Endothelial cell (in vitro differentiated cells): Measurements from ENCODE around the gene EPHB1. TPM values are rescaled to one million over a fixed set of nuclear protein-coding genes. Genes with fewer than 3 reads are reported as not detected.

Experiments used
- DNase-seq: peaks from one replicate; pipeline ENCODE4 v3.0.0; 2021; ENCODE audit warnings: low spot score
- H3K27ac Mint-ChIP-seq: one replicate; pipeline ENCODE4 v1.8.0; 2021; ENCODE audit warnings: mixed read lengths, inconsistent platforms; ENCODE audit not compliant: unreplicated experiment
- H3K27me3 Mint-ChIP-seq: one replicate; pipeline ENCODE4 v1.8.0; 2021; ENCODE audit warnings: mild to moderate bottlenecking, moderate library complexity, mixed read lengths, inconsistent platforms; ENCODE audit not compliant: unreplicated experiment
- H3K36me3 Mint-ChIP-seq: one replicate; pipeline ENCODE4 v1.8.0; 2021; ENCODE audit warnings: mild to moderate bottlenecking, low read depth, mixed read lengths, inconsistent platforms; ENCODE audit not compliant: unreplicated experiment
- H3K4me1 Mint-ChIP-seq: one replicate; pipeline ENCODE4 v1.8.0; 2021; ENCODE audit warnings: mild to moderate bottlenecking, mixed read lengths, inconsistent platforms; ENCODE audit not compliant: unreplicated experiment
- H3K4me3 Mint-ChIP-seq: one replicate; pipeline ENCODE4 v1.8.0; 2021; ENCODE audit warnings: mild to moderate bottlenecking, mixed read lengths, inconsistent platforms; ENCODE audit not compliant: unreplicated experiment
- H3K9me3 Mint-ChIP-seq: one replicate; pipeline ENCODE4 v1.8.0; 2021; ENCODE audit warnings: mixed read lengths, inconsistent platforms; ENCODE audit not compliant: unreplicated experiment
- total RNA-seq: library from RNA; stranded (reverse); fragmentation: NEBNext Ultra II Directional; extraction: Animal tissue kit (Norgen Biotek cat#: 25700); gene quantifications from one replicate; pipeline ENCODE4 v1.2.1, GENCODE V29; 2021; ENCODE audit not compliant: unreplicated experiment
- TF ChIP-seq, protein P1 (sequence below): fragments of 200-600 bp; sonication (generic); IDR thresholded peaks from one replicate; pipeline ENCODE4 v1.5.0; 2021; ENCODE audit warnings: antibody characterized with exemption; ENCODE audit not compliant: unreplicated experiment

The EPHB1 gene
- total RNA-seq, 1 donor from 2014 or later: 5.7 TPM

DNA sequence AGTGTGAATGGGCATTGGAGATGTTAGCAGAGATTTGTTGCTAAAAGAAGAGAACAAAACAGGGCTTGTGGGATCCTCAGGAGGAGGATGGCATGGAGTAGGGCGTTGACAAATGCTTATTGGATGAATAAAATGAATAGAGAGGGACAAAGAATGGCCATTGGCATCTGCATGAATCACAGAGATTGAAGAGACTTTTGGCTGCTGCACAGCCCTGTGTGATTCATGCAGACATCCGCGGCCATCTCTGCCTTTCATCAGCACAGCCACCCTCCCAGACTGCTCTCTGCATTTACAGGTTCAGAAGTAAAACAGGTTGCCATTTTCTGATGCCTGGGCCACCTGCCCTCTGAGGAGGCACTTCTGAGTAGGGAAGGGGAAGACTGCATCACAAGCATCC lies 397.9 kb downstream of the EPHB1 start:
- DNase-seq: no peak
- TF ChIP-seq, protein P1, sequence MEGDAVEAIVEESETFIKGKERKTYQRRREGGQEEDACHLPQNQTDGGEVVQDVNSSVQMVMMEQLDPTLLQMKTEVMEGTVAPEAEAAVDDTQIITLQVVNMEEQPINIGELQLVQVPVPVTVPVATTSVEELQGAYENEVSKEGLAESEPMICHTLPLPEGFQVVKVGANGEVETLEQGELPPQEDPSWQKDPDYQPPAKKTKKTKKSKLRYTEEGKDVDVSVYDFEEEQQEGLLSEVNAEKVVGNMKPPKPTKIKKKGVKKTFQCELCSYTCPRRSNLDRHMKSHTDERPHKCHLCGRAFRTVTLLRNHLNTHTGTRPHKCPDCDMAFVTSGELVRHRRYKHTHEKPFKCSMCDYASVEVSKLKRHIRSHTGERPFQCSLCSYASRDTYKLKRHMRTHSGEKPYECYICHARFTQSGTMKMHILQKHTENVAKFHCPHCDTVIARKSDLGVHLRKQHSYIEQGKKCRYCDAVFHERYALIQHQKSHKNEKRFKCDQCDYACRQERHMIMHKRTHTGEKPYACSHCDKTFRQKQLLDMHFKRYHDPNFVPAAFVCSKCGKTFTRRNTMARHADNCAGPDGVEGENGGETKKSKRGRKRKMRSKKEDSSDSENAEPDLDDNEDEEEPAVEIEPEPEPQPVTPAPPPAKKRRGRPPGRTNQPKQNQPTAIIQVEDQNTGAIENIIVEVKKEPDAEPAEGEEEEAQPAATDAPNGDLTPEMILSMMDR: no peak
- Mint-ChIP-seq H3K27ac (no peak overlapping the region), H3K9me3 (no peaks in the 10 kb centered on the region), H3K27me3 (peaks cover 6% of the 10 kb centered on the region), H3K36me3 (no peaks in the 10 kb centered on the region), H3K4me1 (peaks cover 10% of the 10 kb centered on the region), H3K4me3 (no peak overlapping the region)

DNA sequence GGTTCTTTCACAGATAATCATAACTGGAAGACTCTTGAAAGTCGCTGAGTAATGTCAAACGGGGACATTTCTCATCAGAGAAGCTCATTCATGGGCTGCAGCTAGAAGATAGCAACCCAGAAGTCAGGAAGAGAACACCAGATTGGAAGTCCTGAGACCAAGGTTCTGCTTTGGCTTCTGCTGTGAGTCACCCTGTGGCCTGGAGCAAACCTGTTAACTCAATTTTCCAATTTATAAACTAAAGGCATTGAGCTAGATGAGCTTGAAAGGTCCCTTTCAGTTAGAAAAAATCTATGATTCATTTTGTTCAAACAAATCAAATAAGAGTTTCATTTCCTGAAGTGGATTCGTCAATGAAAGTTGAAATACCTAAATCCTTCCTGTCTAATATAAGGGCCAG lies 402.2 kb downstream of the EPHB1 start:
- Mint-ChIP-seq H3K4me1 (no peaks in the 10 kb centered on the region), H3K9me3 (no peaks in the 10 kb centered on the region)

DNA sequence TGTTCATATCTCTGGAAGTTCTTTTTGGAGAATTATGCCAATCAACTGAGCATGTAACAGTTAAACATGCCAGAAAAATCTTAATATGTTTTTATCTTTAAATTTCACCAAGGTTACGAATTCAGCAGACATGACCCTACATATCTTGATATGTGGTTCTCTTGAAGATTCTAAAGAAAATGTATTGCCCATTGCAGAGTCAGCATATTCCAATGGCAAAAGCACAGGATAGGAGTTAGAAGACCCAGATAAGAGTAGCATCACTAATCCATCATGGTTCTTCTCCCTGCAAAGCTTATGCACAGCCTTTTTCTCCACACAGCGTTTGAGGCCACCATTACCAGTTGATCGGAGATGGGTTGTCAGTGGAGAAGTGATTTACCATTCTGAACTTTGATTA lies 402.8 kb downstream of the EPHB1 start:
- no peak for DNase-seq
- H3K36me3 Mint-ChIP-seq: peaks cover 4% of the 10 kb centered on the region
- peaks cover under 1% of the 10 kb centered on the region for H3K27me3 Mint-ChIP-seq
- H3K4me3 Mint-ChIP-seq: no peak overlapping the region
- no peaks in the 10 kb centered on the region for H3K4me1 Mint-ChIP-seq
- no peaks in the 10 kb centered on the region for H3K9me3 Mint-ChIP-seq
- no peak overlapping the region for H3K27ac Mint-ChIP-seq
- TF ChIP-seq, protein P1: no peak

More for the DNA sequence above, 402.2 kb downstream of the EPHB1 start:
- Mint-ChIP-seq H3K27me3 (peaks cover 6% of the 10 kb centered on the region), H3K4me3 (no peak overlapping the region), H3K27ac (no peak overlapping the region), H3K36me3 (peaks cover 4% of the 10 kb centered on the region)
- TF ChIP-seq, protein P1: no peak
- DNase-seq: no peak

DNA sequence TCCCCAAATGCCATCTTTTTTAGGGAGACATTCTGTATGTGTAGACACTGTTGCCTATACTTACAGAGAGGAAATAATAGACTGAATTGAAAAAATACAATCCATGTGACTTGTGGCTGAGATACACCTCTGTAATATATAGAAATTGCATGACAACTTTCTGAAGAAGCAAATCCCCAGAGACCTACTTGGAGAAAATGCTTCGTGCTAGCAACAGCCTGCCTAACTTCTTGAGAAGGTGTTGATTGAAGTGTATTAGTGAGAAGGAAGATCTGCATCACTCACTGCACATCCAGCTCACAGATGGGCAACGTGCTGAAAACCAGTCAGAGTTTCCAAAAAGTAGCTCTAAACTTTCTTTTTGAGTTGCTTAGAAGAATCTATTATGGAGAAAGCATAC lies 404.1 kb downstream of the EPHB1 start:
- H3K36me3 Mint-ChIP-seq: peaks cover 4% of the 10 kb centered on the region
- H3K27me3 Mint-ChIP-seq: no peaks in the 10 kb centered on the region
- DNase-seq: no peak
- H3K27ac Mint-ChIP-seq: no peak overlapping the region
- TF ChIP-seq, protein P1: no peak
- H3K4me3 Mint-ChIP-seq: no peak overlapping the region
- H3K4me1 Mint-ChIP-seq: no peaks in the 10 kb centered on the region
- H3K9me3 Mint-ChIP-seq: no peaks in the 10 kb centered on the region

DNA sequence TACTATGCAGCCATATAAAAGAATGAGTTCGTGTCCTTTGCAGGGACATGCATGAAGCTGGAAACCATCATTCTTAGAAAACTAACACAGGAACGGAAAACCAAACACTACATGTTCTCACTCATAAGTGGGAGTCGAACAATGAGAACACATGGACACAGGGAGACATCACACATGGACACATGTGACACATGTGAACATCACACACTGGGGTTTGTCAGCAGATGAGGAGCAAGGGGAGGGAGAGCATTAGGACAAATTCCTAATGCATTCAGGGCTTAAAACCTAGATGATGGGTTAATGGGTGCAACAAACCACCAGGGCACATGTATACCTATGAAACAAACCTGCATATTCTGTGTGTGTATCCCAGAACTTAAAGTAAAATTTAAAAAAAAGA lies 408.0 kb downstream of the EPHB1 start:
- Mint-ChIP-seq H3K4me3 (no peak overlapping the region), H3K4me1 (no peaks in the 10 kb centered on the region), H3K27me3 (peaks cover 2% of the 10 kb centered on the region), H3K9me3 (no peaks in the 10 kb centered on the region), H3K27ac (no peak overlapping the region), H3K36me3 (peaks cover 4% of the 10 kb centered on the region)
- no peak for DNase-seq
- TF ChIP-seq, protein P1: no peak
